GM23338 (cell line): Measurements from ENCODE around the gene NPHP3. TPM values are rescaled to one million over a fixed set of nuclear protein-coding genes. Genes with fewer than 3 reads are reported as not detected.

Experiments
- ATAC-seq: fragments of 200-7000 bp; cut with Tn5 transposase; 3 replicates; pipeline ENCODE4 v1.9.1; 2020
- DNase-seq: peaks from one replicate; pipeline ENCODE4 v3.0.0-alpha.2; 2015; ENCODE audit warnings: low spot score
- H2AFZ ChIP-seq: fragments of 200-600 bp; sonication (generic); 2 replicates; pipeline ENCODE4 v1.8.0; 2016; ENCODE audit warnings: antibody characterized with exemption, mild to moderate bottlenecking, moderate library complexity
- H3F3A ChIP-seq: fragments of 200-600 bp; sonication (generic); replicated peaks from 2 replicates; pipeline ENCODE4 v1.8.0; 2017; ENCODE audit warnings: antibody characterized with exemption, mixed run types, low read depth
- H3K27ac ChIP-seq: fragments of 200-600 bp; sonication (generic); 2 replicates; pipeline ENCODE4 v1.6.1; 2016; ENCODE audit warnings: low read depth
- H3K27me3 ChIP-seq: fragments of 200-600 bp; sonication (generic); 2 replicates; pipeline ENCODE4 v1.8.0; 2016; ENCODE audit warnings: mild to moderate bottlenecking, mixed run types, moderate library complexity; ENCODE audit not compliant: insufficient read depth
- H3K36me3 ChIP-seq: fragments of 200-600 bp; sonication (generic); 2 replicates; pipeline ENCODE4 v1.8.0; 2016; ENCODE audit warnings: mild to moderate bottlenecking; ENCODE audit not compliant: insufficient read depth
- H3K4me1 ChIP-seq: fragments of 200-600 bp; sonication (generic); 2 replicates; pipeline ENCODE4 v1.8.0; 2016; ENCODE audit warnings: mild to moderate bottlenecking, moderate library complexity; ENCODE audit not compliant: insufficient read depth
- H3K4me2 ChIP-seq: fragments of 200-600 bp; sonication (generic); 2 replicates; pipeline ENCODE4 v1.7.1; 2017; ENCODE audit warnings: mixed run types
- H3K4me3 ChIP-seq: fragments of 200-600 bp; sonication (generic); 2 replicates; pipeline ENCODE4 v1.6.1; 2016; ENCODE audit warnings: mixed run types
- H3K79me2 ChIP-seq: fragments of 200-600 bp; sonication (generic); replicated peaks from 2 replicates; pipeline ENCODE4 v1.8.0; 2017; ENCODE audit warnings: mild to moderate bottlenecking; ENCODE audit not compliant: insufficient read depth
- H3K9me2 ChIP-seq: fragments of 200-600 bp; sonication (generic); 2 replicates; pipeline ENCODE4 v1.8.0; 2017; ENCODE audit not compliant: insufficient read depth
- H4K20me1 ChIP-seq: fragments of 200-600 bp; sonication (generic); replicated peaks from 2 replicates; pipeline ENCODE4 v1.8.0; 2017; ENCODE audit warnings: mild to moderate bottlenecking; ENCODE audit not compliant: insufficient read depth
- H3K27ac Mint-ChIP-seq: 2 replicates; pipeline ENCODE4 v1.8.0; 2020; ENCODE audit warnings: inconsistent platforms, mild to moderate bottlenecking, moderate library complexity, mixed read lengths
- H3K27me3 Mint-ChIP-seq: 3 replicates; pipeline ENCODE4 v1.8.0; 2022; ENCODE audit warnings: low read depth, mild to moderate bottlenecking, moderate library complexity, mixed read lengths, inconsistent platforms; ENCODE audit not compliant: insufficient read depth, poor library complexity
- H3K36me3 Mint-ChIP-seq: 3 replicates; pipeline ENCODE4 v1.8.0; 2021; ENCODE audit warnings: low read depth, mild to moderate bottlenecking, inconsistent platforms, moderate library complexity, mixed read lengths
- H3K4me1 Mint-ChIP-seq: 3 replicates; pipeline ENCODE4 v1.8.0; 2020; ENCODE audit warnings: mild to moderate bottlenecking, inconsistent platforms, mixed read lengths
- H3K4me3 Mint-ChIP-seq: 3 replicates; pipeline ENCODE4 v1.8.0; 2021; ENCODE audit warnings: moderate library complexity, mild to moderate bottlenecking, inconsistent platforms, mixed read lengths
- H3K9me3 Mint-ChIP-seq: 3 replicates; pipeline ENCODE4 v1.8.0; 2020; ENCODE audit warnings: moderate library complexity, mild to moderate bottlenecking, inconsistent platforms, mixed read lengths
- CREB1 ChIP-seq: fragments of 250-450 bp; sonication (Bioruptor Pico); IDR thresholded peaks from 2 replicates; pipeline ENCODE4 v1.5.0; 2020; ENCODE audit warnings: low read depth, mild to moderate bottlenecking, moderate library complexity
- EZH2 ChIP-seq: fragments of 200-600 bp; sonication (generic); IDR thresholded peaks from one replicate; pipeline ENCODE4 v1.8.0; 2017; ENCODE audit warnings: antibody characterized with exemption, mild to moderate bottlenecking, low read depth; ENCODE audit not compliant: unreplicated experiment
- EZH2phosphoT487 ChIP-seq: fragments of 200-600 bp; sonication (generic); IDR thresholded peaks from one replicate; pipeline ENCODE4 v1.8.1; 2018; ENCODE audit warnings: antibody characterized with exemption; ENCODE audit not compliant: unreplicated experiment
- JUNB ChIP-seq: IDR thresholded peaks from one replicate; pipeline ENCODE4 v1.6.1; 2016; ENCODE audit warnings: antibody characterized with exemption; ENCODE audit not compliant: unreplicated experiment
- NANOG ChIP-seq: IDR thresholded peaks from 2 replicates; pipeline ENCODE4 v1.6.1; 2016; ENCODE audit warnings: antibody characterized with exemption, borderline replicate concordance
- POLR2AphosphoS5 ChIP-seq: IDR thresholded peaks from 2 replicates; pipeline ENCODE4 v1.6.1; 2016; ENCODE audit warnings: antibody characterized with exemption, low read depth
- polyA plus RNA-seq: library from polyadenylated mRNA; unstranded; fragments of >200 nt; fragmentation: Nextera tagmentation; extraction: Ambion mirVana; gene quantifications from 2 replicates; pipeline ENCODE4 v1.2.1, GENCODE V29; 2016
- total RNA-seq: library from RNA; depleted of rRNA; stranded (reverse); fragments of >200 nt; shearing (Covaris generic); gene quantifications from 2 replicates; pipeline ENCODE4 v1.2.3, GENCODE V29; 2014
- TF ChIP-seq, protein P1 (sequence below): fragments of 250-450 bp; sonication (Bioruptor Pico); IDR thresholded peaks from 2 replicates; pipeline ENCODE4 v1.5.0; 2020; ENCODE audit warnings: mild to moderate bottlenecking, moderate library complexity
- TF ChIP-seq, protein P2 (sequence below), 2 experiments: fragments of 200-600 bp in 1 of 2; sonication (generic) in 1 of 2; conservative IDR thresholded peaks; 2 replicates each; pipeline versions ENCODE4 v1.5.1 to v1.6.1; 2016 to 2017; ENCODE audit warnings: antibody characterized with exemption in 2 of 2, low read depth in 2 of 2, mild to moderate bottlenecking in 2 of 2, moderate library complexity in 1 of 2

The NPHP3 gene
- total and polyA plus RNA-seq, 2 experiments from 2014 or later: 8.4 to 12.0 TPM

DNA sequence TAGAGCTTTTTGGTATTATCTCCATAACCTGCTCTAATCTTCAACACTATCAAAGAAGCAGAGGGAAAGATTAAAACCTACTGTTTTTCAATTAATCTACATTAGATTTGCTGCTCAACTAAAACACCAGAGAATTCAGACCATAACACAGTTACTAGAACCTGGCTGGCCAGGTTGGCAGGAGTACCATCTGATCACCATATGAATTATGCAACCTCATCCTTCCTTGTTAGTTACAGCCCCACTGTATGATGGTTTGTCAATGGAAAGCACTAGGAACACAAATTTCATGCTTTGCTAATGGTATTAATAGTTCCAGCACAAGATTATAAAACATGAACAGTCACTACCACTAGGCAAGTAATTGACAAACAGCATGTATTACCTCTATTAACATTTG, 5.8 kb downstream of the NPHP3 start:
- DNase-seq (no peak), ATAC-seq (no peak)
- Mint-ChIP-seq H3K27me3 (peaks cover 2% of the 10 kb centered on the region), H3K9me3 (no peaks in the 10 kb centered on the region), H3K4me1 (peaks cover 12% of the 10 kb centered on the region), H3K36me3 (peaks cover 10% of the 10 kb centered on the region; the same call in 2 of the 3 replicates), H3K4me3 (no peak overlapping the region), H3K27ac (no peak overlapping the region)
- Histone ChIP-seq H3F3A (peaks cover 2% of the 10 kb centered on the region; the same call in 1 of the 2 replicates), H3K27me3 (no peaks in the 10 kb centered on the region), H2AFZ (no peak overlapping the region), H3K27ac (no peak overlapping the region), H3K4me3 (no peak overlapping the region), H3K4me2 (no peak overlapping the region), H3K9me2 (no peaks in the 10 kb centered on the region), H3K79me2 (peaks cover 15% of the 10 kb centered on the region), H3K36me3 (no peaks in the 10 kb centered on the region), H3K4me1 (peaks cover 14% of the 10 kb centered on the region), H4K20me1 (peaks cover 9% of the 10 kb centered on the region)
- no peak for TF ChIP-seq CREB1 (CRISPR knock-in tag)
- TF ChIP-seq, protein P1, sequence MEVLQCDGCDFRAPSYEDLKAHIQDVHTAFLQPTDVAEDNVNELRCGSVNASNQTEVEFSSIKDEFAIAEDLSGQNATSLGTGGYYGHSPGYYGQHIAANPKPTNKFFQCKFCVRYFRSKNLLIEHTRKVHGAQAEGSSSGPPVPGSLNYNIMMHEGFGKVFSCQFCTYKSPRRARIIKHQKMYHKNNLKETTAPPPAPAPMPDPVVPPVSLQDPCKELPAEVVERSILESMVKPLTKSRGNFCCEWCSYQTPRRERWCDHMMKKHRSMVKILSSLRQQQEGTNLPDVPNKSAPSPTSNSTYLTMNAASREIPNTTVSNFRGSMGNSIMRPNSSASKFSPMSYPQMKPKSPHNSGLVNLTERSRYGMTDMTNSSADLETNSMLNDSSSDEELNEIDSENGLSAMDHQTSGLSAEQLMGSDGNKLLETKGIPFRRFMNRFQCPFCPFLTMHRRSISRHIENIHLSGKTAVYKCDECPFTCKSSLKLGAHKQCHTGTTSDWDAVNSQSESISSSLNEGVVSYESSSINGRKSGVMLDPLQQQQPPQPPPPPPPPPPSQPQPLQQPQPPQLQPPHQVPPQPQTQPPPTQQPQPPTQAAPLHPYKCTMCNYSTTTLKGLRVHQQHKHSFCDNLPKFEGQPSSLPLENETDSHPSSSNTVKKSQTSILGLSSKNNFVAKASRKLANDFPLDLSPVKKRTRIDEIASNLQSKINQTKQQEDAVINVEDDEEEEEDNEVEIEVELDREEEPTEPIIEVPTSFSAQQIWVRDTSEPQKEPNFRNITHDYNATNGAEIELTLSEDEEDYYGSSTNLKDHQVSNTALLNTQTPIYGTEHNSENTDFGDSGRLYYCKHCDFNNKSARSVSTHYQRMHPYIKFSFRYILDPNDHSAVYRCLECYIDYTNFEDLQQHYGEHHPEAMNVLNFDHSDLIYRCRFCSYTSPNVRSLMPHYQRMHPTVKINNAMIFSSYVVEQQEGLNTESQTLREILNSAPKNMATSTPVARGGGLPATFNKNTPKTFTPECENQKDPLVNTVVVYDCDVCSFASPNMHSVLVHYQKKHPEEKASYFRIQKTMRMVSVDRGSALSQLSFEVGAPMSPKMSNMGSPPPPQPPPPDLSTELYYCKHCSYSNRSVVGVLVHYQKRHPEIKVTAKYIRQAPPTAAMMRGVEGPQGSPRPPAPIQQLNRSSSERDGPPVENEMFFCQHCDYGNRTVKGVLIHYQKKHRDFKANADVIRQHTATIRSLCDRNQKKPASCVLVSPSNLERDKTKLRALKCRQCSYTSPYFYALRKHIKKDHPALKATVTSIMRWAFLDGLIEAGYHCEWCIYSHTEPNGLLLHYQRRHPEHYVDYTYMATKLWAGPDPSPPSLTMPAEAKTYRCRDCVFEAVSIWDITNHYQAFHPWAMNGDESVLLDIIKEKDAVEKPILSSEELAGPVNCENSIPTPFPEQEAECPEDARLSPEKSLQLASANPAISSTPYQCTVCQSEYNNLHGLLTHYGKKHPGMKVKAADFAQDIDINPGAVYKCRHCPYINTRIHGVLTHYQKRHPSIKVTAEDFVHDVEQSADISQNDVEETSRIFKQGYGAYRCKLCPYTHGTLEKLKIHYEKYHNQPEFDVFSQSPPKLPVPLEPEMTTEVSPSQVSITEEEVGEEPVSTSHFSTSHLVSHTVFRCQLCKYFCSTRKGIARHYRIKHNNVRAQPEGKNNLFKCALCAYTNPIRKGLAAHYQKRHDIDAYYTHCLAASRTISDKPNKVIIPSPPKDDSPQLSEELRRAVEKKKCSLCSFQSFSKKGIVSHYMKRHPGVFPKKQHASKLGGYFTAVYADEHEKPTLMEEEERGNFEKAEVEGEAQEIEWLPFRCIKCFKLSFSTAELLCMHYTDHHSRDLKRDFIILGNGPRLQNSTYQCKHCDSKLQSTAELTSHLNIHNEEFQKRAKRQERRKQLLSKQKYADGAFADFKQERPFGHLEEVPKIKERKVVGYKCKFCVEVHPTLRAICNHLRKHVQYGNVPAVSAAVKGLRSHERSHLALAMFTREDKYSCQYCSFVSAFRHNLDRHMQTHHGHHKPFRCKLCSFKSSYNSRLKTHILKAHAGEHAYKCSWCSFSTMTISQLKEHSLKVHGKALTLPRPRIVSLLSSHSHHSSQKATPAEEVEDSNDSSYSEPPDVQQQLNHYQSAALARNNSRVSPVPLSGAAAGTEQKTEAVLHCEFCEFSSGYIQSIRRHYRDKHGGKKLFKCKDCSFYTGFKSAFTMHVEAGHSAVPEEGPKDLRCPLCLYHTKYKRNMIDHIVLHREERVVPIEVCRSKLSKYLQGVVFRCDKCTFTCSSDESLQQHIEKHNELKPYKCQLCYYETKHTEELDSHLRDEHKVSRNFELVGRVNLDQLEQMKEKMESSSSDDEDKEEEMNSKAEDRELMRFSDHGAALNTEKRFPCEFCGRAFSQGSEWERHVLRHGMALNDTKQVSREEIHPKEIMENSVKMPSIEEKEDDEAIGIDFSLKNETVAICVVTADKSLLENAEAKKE: no peak
- TF ChIP-seq NANOG: no peak
- no peak for TF ChIP-seq JUNB
- TF ChIP-seq POLR2AphosphoS5: no peak
- no peak for TF ChIP-seq EZH2phosphoT487
- TF ChIP-seq, protein P2, sequence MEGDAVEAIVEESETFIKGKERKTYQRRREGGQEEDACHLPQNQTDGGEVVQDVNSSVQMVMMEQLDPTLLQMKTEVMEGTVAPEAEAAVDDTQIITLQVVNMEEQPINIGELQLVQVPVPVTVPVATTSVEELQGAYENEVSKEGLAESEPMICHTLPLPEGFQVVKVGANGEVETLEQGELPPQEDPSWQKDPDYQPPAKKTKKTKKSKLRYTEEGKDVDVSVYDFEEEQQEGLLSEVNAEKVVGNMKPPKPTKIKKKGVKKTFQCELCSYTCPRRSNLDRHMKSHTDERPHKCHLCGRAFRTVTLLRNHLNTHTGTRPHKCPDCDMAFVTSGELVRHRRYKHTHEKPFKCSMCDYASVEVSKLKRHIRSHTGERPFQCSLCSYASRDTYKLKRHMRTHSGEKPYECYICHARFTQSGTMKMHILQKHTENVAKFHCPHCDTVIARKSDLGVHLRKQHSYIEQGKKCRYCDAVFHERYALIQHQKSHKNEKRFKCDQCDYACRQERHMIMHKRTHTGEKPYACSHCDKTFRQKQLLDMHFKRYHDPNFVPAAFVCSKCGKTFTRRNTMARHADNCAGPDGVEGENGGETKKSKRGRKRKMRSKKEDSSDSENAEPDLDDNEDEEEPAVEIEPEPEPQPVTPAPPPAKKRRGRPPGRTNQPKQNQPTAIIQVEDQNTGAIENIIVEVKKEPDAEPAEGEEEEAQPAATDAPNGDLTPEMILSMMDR (conservative IDR thresholded peaks at IDR 0.05; ENCODE audit: low read depth in 2 of 2): no peak
- no peak for TF ChIP-seq EZH2
